Ascending aorta (tissue), 2 donors: Measurements from ENCODE around the gene GPR17. TPM values are rescaled to one million over a fixed set of nuclear protein-coding genes. Genes with fewer than 3 reads are reported as not detected.
A peak's percentile ranks its signal among the peaks of the same experiment; 100 is the strongest.

ENCODE experiments used
- DNase-seq, 2 donors: peaks; one replicate each; pipeline ENCODE4 v3.0.0-alpha.2; 2019; ENCODE audit warnings: low spot score in 2 of 2
- H3K27ac ChIP-seq, 2 donors: fragments of 200-600 bp; sonication (generic); one replicate each; pipeline ENCODE4 v1.5.1; 2016 to 2017; ENCODE audit warnings: mild to moderate bottlenecking in 1 of 2
- H3K27me3 ChIP-seq: fragments of 200-600 bp; sonication (generic); one replicate; pipeline ENCODE4 v1.5.1; 2017
- H3K36me3 ChIP-seq, 2 donors: fragments of 200-600 bp; sonication (generic); one replicate each; pipeline ENCODE4 v1.5.1; 2016
- H3K4me1 ChIP-seq, 2 donors: fragments of 200-600 bp; sonication (generic); one replicate each; pipeline ENCODE4 v1.5.1; 2016 to 2017; ENCODE audit warnings: mild to moderate bottlenecking in 1 of 2
- H3K4me3 ChIP-seq, 2 donors: fragments of 200-600 bp; sonication (generic); one replicate each; pipeline ENCODE4 v1.5.1; 2016 to 2017; ENCODE audit warnings: mild to moderate bottlenecking in 1 of 2
- H3K9me3 ChIP-seq, 2 donors: fragments of 200-600 bp; sonication (generic); one replicate each; pipeline ENCODE4 v1.5.1; 2016
- CTCF ChIP-seq, 3 experiments: fragments of 200-600 bp in 2 of 3; fragments of 450-650 bp in 1 of 3; sonication (generic) in 2 of 3; IDR thresholded peaks; one replicate each; pipeline ENCODE4 v1.5.1; 2016 to 2019; ENCODE audit warnings: antibody characterized with exemption in 3 of 3, mild to moderate bottlenecking in 1 of 3, moderate library complexity in 1 of 3
- intact Hi-C: fragments of 100-400 bp; cut with DNase I; formaldehyde crosslinking; loops from one replicate; pipeline ENCODE4 v1.15.1; 2023
- total RNA-seq: library from RNA; depleted of rRNA; stranded (reverse); fragments of >200 nt; gene quantifications from one replicate; pipeline ENCODE4 v1.1.0, GENCODE V29; 2016

The GPR17 gene
- total RNA-seq, 1 donor from 2014 or later: not detected

DNA sequence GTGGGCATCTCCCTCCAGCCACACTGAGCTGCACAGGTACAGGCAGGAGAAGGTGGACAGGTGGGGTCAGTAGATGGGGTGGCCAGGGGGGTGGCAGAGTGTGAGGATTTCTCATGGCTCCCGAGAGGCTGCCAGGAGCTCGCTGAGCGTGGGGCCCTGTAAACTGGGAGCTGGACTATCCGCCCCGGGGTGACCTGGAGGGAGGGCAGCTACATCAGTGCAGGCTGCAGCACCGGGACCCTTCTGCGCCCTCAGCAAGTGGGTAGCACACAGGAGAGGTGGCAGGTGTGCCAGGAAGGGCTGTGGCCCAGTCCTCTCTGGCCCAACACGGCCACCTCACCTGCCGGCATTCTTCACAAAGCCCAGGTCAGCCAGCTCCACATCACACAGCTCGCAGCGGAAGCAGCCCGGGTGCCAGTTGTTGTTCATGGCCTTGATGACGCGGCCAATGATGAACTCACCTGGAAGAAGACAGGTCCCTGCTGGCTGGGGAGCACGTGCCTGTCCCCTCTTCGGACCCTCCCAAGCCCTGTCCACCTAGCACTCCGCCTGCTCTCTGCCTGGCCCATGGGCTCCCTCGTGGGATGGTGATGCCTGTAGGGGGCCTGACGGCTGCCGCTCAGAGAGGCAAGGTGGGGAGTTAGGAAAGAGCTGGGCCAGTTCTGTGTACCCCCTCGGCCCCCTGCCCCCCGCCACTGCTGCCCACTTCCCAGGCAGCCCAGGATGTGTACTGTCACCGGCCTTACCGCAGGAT, 8.3 kb downstream of the GPR17 start:
- Histone ChIP-seq H3K27me3 (no peaks in the 10 kb centered on the region), H3K4me1 (peaks cover 14 to 42% of the 10 kb centered on the region in 2 donors), H3K9me3 (no peaks in the 10 kb centered on the region), H3K36me3 (peaks cover 47 to 53% of the 10 kb centered on the region in 2 donors), H3K27ac (peak overlapping the region; percentile 4 to 34), H3K4me3 (no peak overlapping the region)
- TF ChIP-seq CTCF (IDR thresholded peaks at IDR 0.05): no peak
- no peak for DNase-seq
- intact Hi-C loops: loop anchor here (5.0 kb wide), 1 partner anchor 87 kb away; no protein-coding TSS in a partner anchor

GRCh38 chr2:127654838-127655175, 8.9 kb downstream of the GPR17 start:
- no peak overlapping the region for H3K4me3 ChIP-seq
- no peak for TF ChIP-seq CTCF (IDR thresholded peaks at IDR 0.05)
- H3K4me1 ChIP-seq: peaks cover 15 to 42% of the 10 kb centered on the region in 2 donors
- peak overlapping the region; percentile 4 to 34 for H3K27ac ChIP-seq
- H3K9me3 ChIP-seq: no peaks in the 10 kb centered on the region
- intact Hi-C loops: loop anchor here (5.0 kb wide), 1 partner anchor 88 kb away; no protein-coding TSS in a partner anchor
- DNase-seq: no peak
- no peaks in the 10 kb centered on the region for H3K27me3 ChIP-seq
- H3K36me3 ChIP-seq: peaks cover 47 to 53% of the 10 kb centered on the region in 2 donors

GRCh38 chr2:127655209-127656073, 9.5 kb downstream of the GPR17 start:
- no peak overlapping the region for H3K4me3 ChIP-seq
- no peak for DNase-seq
- H3K36me3 ChIP-seq: peaks cover 47 to 53% of the 10 kb centered on the region in 2 donors
- intact Hi-C loops: no loop called here
- peaks cover 16 to 36% of the 10 kb centered on the region in 2 donors for H3K4me1 ChIP-seq
- TF ChIP-seq CTCF (IDR thresholded peaks at IDR 0.05): no peak
- peak overlapping the region; percentile 4 to 21 for H3K27ac ChIP-seq
- H3K27me3 ChIP-seq: no peaks in the 10 kb centered on the region
- H3K9me3 ChIP-seq: no peaks in the 10 kb centered on the region

GRCh38 chr2:127656569-127657231, 10.7 kb downstream of the GPR17 start:
- H3K27ac ChIP-seq: peak overlapping the region; percentile 3 to 82
- intact Hi-C loops: no loop called here
- DNase-seq: no peak
- peaks cover 23 to 40% of the 10 kb centered on the region in 2 donors for H3K4me1 ChIP-seq
- H3K36me3 ChIP-seq: peaks cover 44 to 53% of the 10 kb centered on the region in 2 donors
- no peaks in the 10 kb centered on the region for H3K27me3 ChIP-seq
- TF ChIP-seq CTCF (IDR thresholded peaks at IDR 0.05): no peak
- no peaks in the 10 kb centered on the region for H3K9me3 ChIP-seq
- H3K4me3 ChIP-seq: no peak overlapping the region

DNA sequence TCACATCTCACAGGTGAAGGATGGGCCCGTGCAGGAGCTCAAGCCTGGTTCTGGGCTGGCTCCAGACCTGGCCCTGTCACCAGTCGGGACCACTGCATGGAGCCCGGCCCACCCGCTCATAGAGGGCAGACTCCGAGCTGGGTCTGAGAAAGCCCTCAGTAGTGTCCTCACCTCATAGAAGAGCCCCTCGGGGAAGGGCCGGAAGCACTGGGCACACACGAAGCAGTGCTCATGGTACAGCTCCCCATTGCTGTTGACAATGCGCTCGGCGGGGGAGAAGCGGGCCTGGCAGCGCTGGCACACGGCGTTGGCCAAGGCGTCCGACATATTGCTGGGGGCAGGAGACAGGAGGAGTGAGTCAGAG, 11.3 kb downstream of the GPR17 start:
- Histone ChIP-seq H3K4me1 (peaks cover 28 to 43% of the 10 kb centered on the region in 2 donors), H3K36me3 (peaks cover 44 to 49% of the 10 kb centered on the region in 2 donors), H3K4me3 (no peak overlapping the region), H3K27me3 (no peaks in the 10 kb centered on the region), H3K9me3 (no peaks in the 10 kb centered on the region), H3K27ac (peak overlapping the region; percentile 3 to 82)
- no peak for TF ChIP-seq CTCF (IDR thresholded peaks at IDR 0.05)
- DNase-seq: no peak
- intact Hi-C loops: no loop called here
